ENCODE results near the gene DEFB131B. TPM values are rescaled to one million over a fixed set of nuclear protein-coding genes. Genes with fewer than 3 reads are reported as not detected.
"Not testable (repeated sequence)": the region's sequence is repeated elsewhere in the genome, so short reads cannot be mapped to it uniquely, and the experiment has no call there.

DEFB131B gene
- total and polyA plus RNA-seq, 9 of the 15 experiments (the other 6 are each of a cell fraction or from before 2014, with no cell fraction given), result not detected

- DNase-seq (ENCODE audit: extremely low read depth in 1 of 4, low spot score in 3 of 4); BruUV-seq (replicated peaks); POLR2A ChIA-PET; in situ Hi-C loops (cut with MboI); H2AFZ ChIP-seq (ENCODE audit: low read depth, low read length); H3K4me1 ChIP-seq (replicated peaks in 1 of 2; ENCODE audit: control insufficient read depth in 2 of 2, insufficient read depth in 2 of 2, low read length in 2 of 2); FAIRE-seq; ATAC-seq; H4K20me1 ChIP-seq (replicated peaks; ENCODE audit: control insufficient read depth, insufficient read depth, low read length); H3K79me2 ChIP-seq (ENCODE audit: control insufficient read depth, insufficient read depth, low read length); intact Hi-C loops (cut with micrococcal nuclease); H3K9me1 ChIP-seq (ENCODE audit: control insufficient read depth, insufficient read depth, low read length); H3K4me3 ChIP-seq; H3K27me3 ChIP-seq (ENCODE audit: control insufficient read depth in 2 of 2, insufficient read depth in 2 of 2, low read length in 2 of 2); H3K9ac ChIP-seq (ENCODE audit: insufficient read depth in 1 of 2, low read depth in 2 of 2, low read length in 2 of 2); CTCF ChIA-PET (ENCODE audit: low intra/inter-chr PET ratio); H3K4me2 ChIP-seq (ENCODE audit: insufficient read depth, low read length); H3K27ac ChIP-seq (ENCODE audit: extremely low read depth, low read depth, low read length); H3K36me3 ChIP-seq (ENCODE audit: control insufficient read depth, insufficient read depth, low read length); H3K9me3 ChIP-seq (replicated peaks; ENCODE audit: control insufficient read depth, insufficient read depth, low read depth, low read length): not testable (repeated sequence)
- WGBS (ENCODE audit: insufficient coverage, low coverage, missing lambda C conversion rate), result 0% methylated on average over 1 of the region's 1 CpG
Observed at GRCh38 chr11:71832811-71833210, 45.4 kb upstream of the DEFB131B start, which contains the start of gene DEFB108B. TSS of gene DEFB108B (plus strand) at chr11:71833200. CDS start at chr11:71833200, 0 bp downstream.

DNA sequence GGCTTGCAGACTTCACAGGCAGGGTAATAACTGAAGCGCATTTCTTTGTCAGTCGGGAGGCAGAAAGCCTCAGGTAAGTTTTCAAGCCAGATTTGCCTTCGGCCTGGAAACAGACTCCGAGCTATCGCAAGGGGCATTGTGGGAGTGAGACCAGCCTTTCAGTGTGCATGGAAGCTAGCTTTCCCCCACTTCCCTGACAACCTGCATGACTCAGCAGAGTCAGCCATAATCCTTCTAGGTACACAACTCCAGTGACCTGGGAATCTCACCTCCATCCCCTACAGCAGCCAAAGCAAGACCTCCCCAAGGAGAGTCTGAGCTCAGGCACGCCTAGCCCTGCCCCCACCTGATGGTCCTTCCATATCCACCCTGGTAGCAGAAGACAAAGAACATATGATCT lies 35.5 kb upstream of the DEFB131B start:
- H2AFZ ChIP-seq (ENCODE audit: low read depth, low read length), result peak overlapping the region; percentile 22
- POLR2A ChIA-PET, result interaction anchor here (0.7 kb wide), 1 partner anchor 44 kb away, joined by 3 read pairs; no protein-coding TSS in a partner anchor
- H3K9me3 ChIP-seq (replicated peaks; ENCODE audit: control insufficient read depth, insufficient read depth, low read depth, low read length); H3K4me2 ChIP-seq (ENCODE audit: insufficient read depth, low read length); in situ Hi-C loops (cut with MboI); H3K9ac ChIP-seq (ENCODE audit: insufficient read depth in 1 of 2, low read depth in 2 of 2, low read length in 2 of 2); CTCF ChIA-PET (ENCODE audit: low intra/inter-chr PET ratio); H3K27me3 ChIP-seq (ENCODE audit: control insufficient read depth in 2 of 2, insufficient read depth in 2 of 2, low read length in 2 of 2); BruUV-seq (replicated peaks); H3K27ac ChIP-seq (ENCODE audit: extremely low read depth, low read depth, low read length); H4K20me1 ChIP-seq (replicated peaks; ENCODE audit: control insufficient read depth, insufficient read depth, low read length); H3K4me3 ChIP-seq; H3K4me1 ChIP-seq (replicated peaks in 1 of 2; ENCODE audit: control insufficient read depth in 2 of 2, insufficient read depth in 2 of 2, low read length in 2 of 2); H3K79me2 ChIP-seq (ENCODE audit: control insufficient read depth, insufficient read depth, low read length); FAIRE-seq; intact Hi-C loops (cut with micrococcal nuclease); H3K36me3 ChIP-seq (ENCODE audit: control insufficient read depth, insufficient read depth, low read length); H3K9me1 ChIP-seq (ENCODE audit: control insufficient read depth, insufficient read depth, low read length): not testable (repeated sequence)
- 64% methylated on average over 6 of the region's 6 CpGs for WGBS (ENCODE audit: insufficient coverage, low coverage, missing lambda C conversion rate)
- DNase-seq (ENCODE audit: extremely low read depth in 1 of 4, low spot score in 3 of 4) (peak in 1 of 4 experiments; percentile 4), ATAC-seq (peak; percentile 39; the same call in 1 of the 3 replicates)
- TF ChIP-seq MAFF (IDR thresholded peaks at IDR 0.05; ENCODE audit: low read length), result peak; percentile 39; the same call in 1 of the 2 replicates
- peak; percentile 36; the same call in 1 of the 2 replicates for TF ChIP-seq ZNF316 (IDR thresholded peaks at IDR 0.05)
- peak; percentile 13; the same call in 1 of the 2 replicates for TF ChIP-seq NFE2L1 (tag; IDR thresholded peaks at IDR 0.05; ENCODE audit: borderline replicate concordance, low read depth)
- peak; percentile 56 for TF ChIP-seq C11orf30 (IDR thresholded peaks at IDR 0.05; ENCODE audit: low read depth)
- peak; percentile 81 for TF ChIP-seq NFE2 (IDR thresholded peaks at IDR 0.05; ENCODE audit: low read depth)
- TF ChIP-seq MAFG (tag; conservative IDR thresholded peaks at IDR 0.05), result 0 out of 2 replicates have a peak, but pooled peaks have one; percentile 25

All from K562 (cell line).